Stomach (tissue), 4 donors: ENCODE results near the gene SH3TC1.

ENCODE experiments used
- EP300 ChIP-seq: sonication (generic); formaldehyde crosslinking; IDR thresholded peaks from one replicate; pipeline ENCODE4 v1.6.1; 2017; ENCODE audit warnings: antibody characterized with exemption
- POLR2A ChIP-seq, 4 donors: fragments of 450-650 bp; IDR thresholded peaks; one replicate each; pipeline ENCODE4 v1.6.1; 2016; ENCODE audit warnings: antibody characterized with exemption in 4 of 4, control low read depth in 2 of 4, mild to moderate bottlenecking in 1 of 4, moderate library complexity in 1 of 4
- POLR2AphosphoS5 ChIP-seq, 3 donors: sonication (generic); formaldehyde crosslinking; IDR thresholded peaks; one replicate each; pipeline ENCODE4 v1.6.1; 2016; ENCODE audit warnings: antibody characterized with exemption in 3 of 3
- TF ChIP-seq, protein P1 (sequence below), 7 experiments: fragments of 450-650 bp in 4 of 7; fragments of 200-600 bp in 3 of 7; sonication (generic) in 3 of 7; IDR thresholded peaks; one replicate each; pipeline ENCODE4 v1.5.1; 2016 to 2019; ENCODE audit warnings: antibody characterized with exemption in 7 of 7, control low read depth in 2 of 7, mild to moderate bottlenecking in 1 of 7

DNA sequence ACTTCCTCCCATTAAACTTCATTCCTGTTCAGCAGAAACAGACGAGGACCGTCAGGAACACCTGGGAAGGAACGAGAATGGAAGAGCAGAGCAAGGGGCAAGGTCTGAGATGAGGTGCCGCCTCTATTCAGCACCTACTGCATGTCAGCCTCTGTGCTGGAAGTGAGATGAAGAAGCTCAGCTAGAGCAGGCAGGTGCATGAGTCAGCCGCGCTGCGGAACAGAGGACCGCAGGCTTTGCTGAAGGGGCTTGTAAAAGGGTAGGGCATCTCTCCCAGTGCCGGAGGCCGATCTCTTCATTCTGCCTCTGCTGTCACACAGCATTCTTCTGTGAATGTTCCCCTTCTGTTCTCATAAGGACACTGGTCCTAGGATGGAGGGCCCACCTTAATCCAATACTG, 34.4 kb upstream of the SH3TC1 start:
- TF ChIP-seq, protein P1, sequence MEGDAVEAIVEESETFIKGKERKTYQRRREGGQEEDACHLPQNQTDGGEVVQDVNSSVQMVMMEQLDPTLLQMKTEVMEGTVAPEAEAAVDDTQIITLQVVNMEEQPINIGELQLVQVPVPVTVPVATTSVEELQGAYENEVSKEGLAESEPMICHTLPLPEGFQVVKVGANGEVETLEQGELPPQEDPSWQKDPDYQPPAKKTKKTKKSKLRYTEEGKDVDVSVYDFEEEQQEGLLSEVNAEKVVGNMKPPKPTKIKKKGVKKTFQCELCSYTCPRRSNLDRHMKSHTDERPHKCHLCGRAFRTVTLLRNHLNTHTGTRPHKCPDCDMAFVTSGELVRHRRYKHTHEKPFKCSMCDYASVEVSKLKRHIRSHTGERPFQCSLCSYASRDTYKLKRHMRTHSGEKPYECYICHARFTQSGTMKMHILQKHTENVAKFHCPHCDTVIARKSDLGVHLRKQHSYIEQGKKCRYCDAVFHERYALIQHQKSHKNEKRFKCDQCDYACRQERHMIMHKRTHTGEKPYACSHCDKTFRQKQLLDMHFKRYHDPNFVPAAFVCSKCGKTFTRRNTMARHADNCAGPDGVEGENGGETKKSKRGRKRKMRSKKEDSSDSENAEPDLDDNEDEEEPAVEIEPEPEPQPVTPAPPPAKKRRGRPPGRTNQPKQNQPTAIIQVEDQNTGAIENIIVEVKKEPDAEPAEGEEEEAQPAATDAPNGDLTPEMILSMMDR (IDR thresholded peaks at IDR 0.05): no peak
- TF ChIP-seq EP300 (no peak), POLR2AphosphoS5 (IDR thresholded peaks at IDR 0.05) (no peak), POLR2A (IDR thresholded peaks at IDR 0.05) (no peak)
